Endothelial cell of umbilical vein (primary cell): ENCODE results near the gene ATP6V0D1. TPM values are rescaled to one million over a fixed set of nuclear protein-coding genes. Genes with fewer than 3 reads are reported as not detected.

ENCODE experiments used
- BruUV-seq: library from RNA; stranded (reverse); fragments of 400-500 nt; replicated peaks from 2 replicates; lab custom pipeline; 2021; lab: Mats Ljungman, UMichigan
- CTCF ChIA-PET: fragments of 300-600, 350-600 bp; sonication (Branson Sonifier 250); formaldehyde crosslinking; loops from one replicate; lab custom pipeline; 2021; ENCODE audit warnings: antibody characterized with exemption, inconsistent platforms; lab: Charles Lee
- POLR2A ChIA-PET: fragments of 300-600, 350-600 bp; sonication (Branson Sonifier 250); formaldehyde crosslinking; loops from one replicate; lab custom pipeline; 2021; ENCODE audit warnings: antibody characterized with exemption, inconsistent platforms; lab: Charles Lee
- DNase-seq: peaks from one replicate; pipeline ENCODE4 v3.0.0-alpha.2; 2011; ENCODE audit warnings: low read depth, low spot score
- FAIRE-seq: peaks from 2 replicates; lab custom pipeline; 2011; peaks lifted over from hg19 to GRCh38; lab: Jason Lieb, UNC
- H2AFZ ChIP-seq: 2 replicates; pipeline ENCODE4 v1.6.0; 2012; ENCODE audit warnings: low read depth, low read length, control low read depth, inconsistent platforms
- H3K27ac ChIP-seq: 2 replicates; pipeline ENCODE4 v1.5.1; 2011; ENCODE audit warnings: low read depth, mild to moderate bottlenecking, control low read depth, low read length, moderate library complexity; ENCODE audit not compliant: insufficient read depth
- H3K27me3 ChIP-seq, 2 experiments: 2 replicates each; pipeline versions ENCODE4 v1.6.0 to v1.6.1; 2011; ENCODE audit warnings: low read length in 2 of 2, mixed read lengths in 1 of 2; ENCODE audit not compliant: control insufficient read depth in 2 of 2, insufficient read depth in 2 of 2
- H3K36me3 ChIP-seq, 2 experiments: 2 replicates in 1 of 2; 3 replicates in 1 of 2; pipeline ENCODE4 v1.5.1; 2011; ENCODE audit warnings: low read length in 2 of 2, mild to moderate bottlenecking in 1 of 2, moderate library complexity in 1 of 2; ENCODE audit not compliant: control insufficient read depth in 2 of 2, insufficient read depth in 2 of 2; ENCODE audit errors: extremely low read depth in 1 of 2
- H3K4me1 ChIP-seq: 3 replicates; pipeline ENCODE4 v1.5.1; 2011; ENCODE audit warnings: mild to moderate bottlenecking, low read length; ENCODE audit not compliant: control insufficient read depth, insufficient read depth; ENCODE audit errors: extremely low read depth
- H3K4me2 ChIP-seq: 2 replicates; pipeline ENCODE4 v1.6.1; 2011; ENCODE audit warnings: low read length, control low read depth, mixed read lengths; ENCODE audit not compliant: insufficient read depth
- H3K4me3 ChIP-seq, 3 experiments: fragments of 200-600 bp in 1 of 3; sonication (generic), shearing (Covaris generic) in 1 of 3; replicated peaks in 1 of 3; 2 replicates each; pipeline ENCODE4 v1.5.1; 2011 to 2016; ENCODE audit warnings: control low read depth in 3 of 3, low read length in 3 of 3, mild to moderate bottlenecking in 2 of 3, inconsistent platforms in 1 of 3, low read depth in 1 of 3, moderate library complexity in 1 of 3; ENCODE audit not compliant: insufficient read depth in 1 of 3
- H3K79me2 ChIP-seq: 2 replicates; pipeline ENCODE4 v1.6.0; 2012; ENCODE audit warnings: low read length, inconsistent platforms; ENCODE audit not compliant: control insufficient read depth, insufficient read depth
- H3K9ac ChIP-seq: replicated peaks from 2 replicates; pipeline ENCODE3; 2011; ENCODE audit warnings: low read length, control low read depth; ENCODE audit not compliant: insufficient read depth; ENCODE audit errors: extremely low read depth
- H3K9me1 ChIP-seq: replicated peaks from 3 replicates; pipeline ENCODE4 v1.6.0; 2011; ENCODE audit warnings: mild to moderate bottlenecking, low read length; ENCODE audit not compliant: control insufficient read depth, insufficient read depth; ENCODE audit errors: extremely low read depth
- H3K9me3 ChIP-seq: replicated peaks from 2 replicates; pipeline ENCODE4 v1.5.1; 2012; ENCODE audit warnings: low read length, inconsistent platforms; ENCODE audit not compliant: control insufficient read depth, insufficient read depth
- H4K20me1 ChIP-seq: replicated peaks from 2 replicates; pipeline ENCODE3; 2011; ENCODE audit warnings: mild to moderate bottlenecking, low read length; ENCODE audit not compliant: control insufficient read depth, insufficient read depth; ENCODE audit errors: extremely low read depth
- EZH2 ChIP-seq: IDR thresholded peaks from 2 replicates; pipeline ENCODE4 v1.6.1; 2012; ENCODE audit warnings: borderline replicate concordance, low read depth, mild to moderate bottlenecking, moderate library complexity, low read length, inconsistent platforms; ENCODE audit not compliant: severe bottlenecking
- FOS ChIP-seq: IDR thresholded peaks from 2 replicates; pipeline ENCODE4 v1.6.1; 2011; ENCODE audit warnings: mild to moderate bottlenecking, low read length, moderate library complexity, borderline replicate concordance; ENCODE audit not compliant: insufficient read depth
- GATA2 ChIP-seq: IDR thresholded peaks from 2 replicates; pipeline ENCODE4 v1.7.0; 2011; ENCODE audit warnings: low read depth, mild to moderate bottlenecking, moderate library complexity, mixed read lengths, low read length; ENCODE audit not compliant: insufficient read length, insufficient read depth
- JUN ChIP-seq: IDR thresholded peaks from 2 replicates; pipeline ENCODE4 v1.6.1; 2011; ENCODE audit warnings: borderline replicate concordance, low read depth; ENCODE audit not compliant: insufficient read length, insufficient read depth
- MYC ChIP-seq: IDR thresholded peaks from one replicate; pipeline ENCODE4 v1.6.1; 2011; ENCODE audit warnings: mild to moderate bottlenecking, low read depth, low read length
- POLR2A ChIP-seq: IDR thresholded peaks from 2 replicates; pipeline ENCODE4 v1.6.1; 2012; ENCODE audit warnings: low read depth, mild to moderate bottlenecking, control low read depth, low read length
- POLR2AphosphoS5 ChIP-seq: IDR thresholded peaks from 2 replicates; pipeline ENCODE4 v1.6.1; 2012; ENCODE audit warnings: low read depth, mild to moderate bottlenecking, control low read depth, low read length, moderate library complexity; ENCODE audit not compliant: insufficient read depth
- dilution Hi-C: fragments of 300-500 bp; cut with MboI; formaldehyde crosslinking; loops from one replicate; pipeline ENCODE4 v1.15.0; 2019; ENCODE audit warnings: low sequenced_read_pairs; ENCODE audit not compliant: extremely low pct_ligation_motif_present
- intact Hi-C: fragments of 100-400 bp; cut with micrococcal nuclease; formaldehyde crosslinking; loops from one replicate; pipeline ENCODE4 v1.10.0; 2022
- polyA plus RNA-seq, 4 experiments: library from polyadenylated mRNA; depleted of rRNA in 3 of 4; stranded (reverse) in 3 of 4; unstranded in 1 of 4; fragments of >200 nt; gene quantifications; 2 replicates each; pipeline versions ENCODE4 v1.2.1 to v1.2.3, GENCODE V29; 2011 to 2012; ENCODE audit warnings: missing spikeins in 1 of 4
- total RNA-seq: library from RNA; stranded (reverse); gene quantifications from 2 replicates; pipeline ENCODE4 v1.2.3, GENCODE V29; 2021
- TF ChIP-seq, protein P1 (sequence below): IDR thresholded peaks from 2 replicates; pipeline ENCODE4 v1.6.1; 2011; ENCODE audit not compliant: insufficient read depth, insufficient read length
- TF ChIP-seq, protein P2 (sequence below), 2 donors: IDR thresholded peaks; 1 replicate in 1 of 2; 2 replicates in 1 of 2; pipeline ENCODE4 v1.5.1; 2011; ENCODE audit warnings: low read length in 2 of 2, mild to moderate bottlenecking in 2 of 2, moderate library complexity in 2 of 2, control low read depth in 1 of 2, inconsistent platforms in 1 of 2, low read depth in 1 of 2; ENCODE audit not compliant: insufficient read depth in 1 of 2; ENCODE audit errors: extremely low read depth in 1 of 2

ATP6V0D1 gene
- total and polyA plus RNA-seq, 2 donors (not counting 3 experiments of a cell fraction or from before 2014, with no cell fraction given) = 82.8 to 232 TPM

DNA sequence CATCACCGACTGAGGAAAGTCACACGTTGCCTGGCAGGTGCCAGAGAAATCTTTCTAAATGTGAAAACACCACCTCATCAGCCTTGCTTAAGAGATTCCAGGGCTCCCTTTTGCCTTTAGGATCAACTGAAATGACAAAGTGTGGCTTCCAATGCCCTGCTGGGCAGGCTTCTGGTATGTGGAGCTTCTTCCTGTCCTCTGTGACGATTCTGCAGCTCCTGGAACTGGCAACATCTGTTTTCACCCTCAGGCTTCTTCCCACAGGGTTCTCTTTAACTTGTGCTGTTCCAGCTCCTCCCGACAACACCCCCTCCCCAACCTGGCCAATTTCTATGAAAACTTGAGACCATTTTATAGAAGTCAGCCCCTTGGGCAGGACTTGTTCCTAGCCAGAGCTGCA is 59.9 kb downstream of the ATP6V0D1 start:
- dilution Hi-C loops (no loop called here), intact Hi-C loops (no loop called here)
- H3K4me1 ChIP-seq = peaks cover 2% of the 10 kb centered on the region
- H3K9me3 ChIP-seq = no peaks in the 10 kb centered on the region
- H3K9me1 ChIP-seq = no peaks in the 10 kb centered on the region
- H3K4me2 ChIP-seq = no peak overlapping the region
- H4K20me1 ChIP-seq = no peaks in the 10 kb centered on the region
- H3K27me3 ChIP-seq = peaks cover 20 to 29% of the 10 kb centered on the region in 2 experiments
- TF ChIP-seq POLR2AphosphoS5 (no peak), POLR2A (no peak), FOS (no peak), EZH2 (no peak), JUN (no peak), GATA2 (no peak), MYC (no peak)
- TF ChIP-seq, protein P1, sequence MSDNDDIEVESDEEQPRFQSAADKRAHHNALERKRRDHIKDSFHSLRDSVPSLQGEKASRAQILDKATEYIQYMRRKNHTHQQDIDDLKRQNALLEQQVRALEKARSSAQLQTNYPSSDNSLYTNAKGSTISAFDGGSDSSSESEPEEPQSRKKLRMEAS = no peak
- TF ChIP-seq, protein P2, sequence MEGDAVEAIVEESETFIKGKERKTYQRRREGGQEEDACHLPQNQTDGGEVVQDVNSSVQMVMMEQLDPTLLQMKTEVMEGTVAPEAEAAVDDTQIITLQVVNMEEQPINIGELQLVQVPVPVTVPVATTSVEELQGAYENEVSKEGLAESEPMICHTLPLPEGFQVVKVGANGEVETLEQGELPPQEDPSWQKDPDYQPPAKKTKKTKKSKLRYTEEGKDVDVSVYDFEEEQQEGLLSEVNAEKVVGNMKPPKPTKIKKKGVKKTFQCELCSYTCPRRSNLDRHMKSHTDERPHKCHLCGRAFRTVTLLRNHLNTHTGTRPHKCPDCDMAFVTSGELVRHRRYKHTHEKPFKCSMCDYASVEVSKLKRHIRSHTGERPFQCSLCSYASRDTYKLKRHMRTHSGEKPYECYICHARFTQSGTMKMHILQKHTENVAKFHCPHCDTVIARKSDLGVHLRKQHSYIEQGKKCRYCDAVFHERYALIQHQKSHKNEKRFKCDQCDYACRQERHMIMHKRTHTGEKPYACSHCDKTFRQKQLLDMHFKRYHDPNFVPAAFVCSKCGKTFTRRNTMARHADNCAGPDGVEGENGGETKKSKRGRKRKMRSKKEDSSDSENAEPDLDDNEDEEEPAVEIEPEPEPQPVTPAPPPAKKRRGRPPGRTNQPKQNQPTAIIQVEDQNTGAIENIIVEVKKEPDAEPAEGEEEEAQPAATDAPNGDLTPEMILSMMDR (IDR thresholded peaks at IDR 0.05; ENCODE audit: extremely low read depth in 1 of 2, insufficient read depth in 1 of 2, low read depth in 1 of 2, low read length in 2 of 2) = no peak
- ChIA-PET CTCF (interaction anchor here (1.0 to 9.0 kb wide), 2 partner anchors 22 to 43 kb away, joined by 5 to 201 read pairs; no protein-coding TSS in a partner anchor), POLR2A (no interaction called here)
- BruUV-seq = no TSS peak
- no peaks in the 10 kb centered on the region for H3K36me3 ChIP-seq
- no peak overlapping the region for H3K9ac ChIP-seq
- no peak overlapping the region for H3K4me3 ChIP-seq
- no peak overlapping the region for H2AFZ ChIP-seq
- DNase-seq (no peak), FAIRE-seq (no peak)
- no peaks in the 10 kb centered on the region for H3K79me2 ChIP-seq
- no peak overlapping the region for H3K27ac ChIP-seq
